Activated naive CD8-positive, alpha-beta T cell treated with anti-CD3 and anti-CD28 coated beads, Interleukin-2, amount 10 ng/mL, durations not matched to agents 7 days and 5 days (primary cell): ENCODE results near the gene TSHZ3. TPM values are rescaled to one million over a fixed set of nuclear protein-coding genes. Genes with fewer than 3 reads are reported as not detected.
A peak's percentile ranks its signal among the peaks of the same experiment; 100 is the strongest.

Source experiments
- ATAC-seq: fragments of 150-1000 bp; cut with Tn5 transposase; one replicate; pipeline ENCODE4 v1.10.0; 2021; ENCODE audit warnings: low read depth, moderate library complexity
- POLR2A ChIA-PET: fragments of 350-600 bp; sonication (Branson Sonifier 250); formaldehyde crosslinking; loops from one replicate; lab custom pipeline; 2021; ENCODE audit warnings: antibody characterized with exemption; lab: Charles Lee
- DNase-seq: peaks from one replicate; pipeline ENCODE4 v3.0.0; 2021
- H3K27ac Mint-ChIP-seq: one replicate; pipeline ENCODE4 v1.8.0; 2022; ENCODE audit warnings: mild to moderate bottlenecking, mixed read lengths
- H3K27me3 Mint-ChIP-seq: one replicate; pipeline ENCODE4 v1.8.0; 2022; ENCODE audit warnings: mild to moderate bottlenecking, moderate library complexity, mixed read lengths
- H3K36me3 Mint-ChIP-seq: one replicate; pipeline ENCODE4 v1.8.0; 2021; ENCODE audit warnings: mild to moderate bottlenecking, mixed read lengths
- H3K4me1 Mint-ChIP-seq: one replicate; pipeline ENCODE4 v1.8.0; 2021; ENCODE audit warnings: mixed read lengths
- H3K4me3 Mint-ChIP-seq: one replicate; pipeline ENCODE4 v1.8.0; 2022; ENCODE audit warnings: mild to moderate bottlenecking, moderate library complexity, mixed read lengths
- H3K9me3 Mint-ChIP-seq: one replicate; pipeline ENCODE4 v1.8.0; 2021; ENCODE audit warnings: mixed read lengths
- total RNA-seq, 2 experiments: library from RNA; stranded (reverse); gene quantifications; one replicate each; pipeline ENCODE4 v1.2.3, GENCODE V29; 2021

TSHZ3 gene
- total RNA-seq, 2 experiments from 2014 or later, result 0.45 to 1.00 TPM

GRCh38 chr19:31338069-31338776 lies 11.0 kb downstream of the TSHZ3 start:
- DNase-seq (no peak), ATAC-seq (peak; percentile 72)
- POLR2A ChIA-PET, result interaction anchor here (0.7 kb wide), 1 partner anchor 120 kb away, joined by 3 read pairs; no protein-coding TSS in a partner anchor
- Mint-ChIP-seq H3K27ac (no peak overlapping the region), H3K27me3 (peaks cover 57% of the 10 kb centered on the region), H3K36me3 (no peaks in the 10 kb centered on the region), H3K9me3 (no peaks in the 10 kb centered on the region), H3K4me3 (no peak overlapping the region), H3K4me1 (peaks cover 18% of the 10 kb centered on the region)

- H3K9me3 Mint-ChIP-seq, result no peaks in the 10 kb centered on the region
- DNase-seq (no peak), ATAC-seq (no peak)
- no peak overlapping the region for H3K27ac Mint-ChIP-seq
- H3K4me3 Mint-ChIP-seq, result no peak overlapping the region
- POLR2A ChIA-PET, result no interaction called here
- peaks cover 49% of the 10 kb centered on the region for H3K27me3 Mint-ChIP-seq
- H3K36me3 Mint-ChIP-seq, result no peaks in the 10 kb centered on the region
- peaks cover 18% of the 10 kb centered on the region for H3K4me1 Mint-ChIP-seq
Measured at GRCh38 chr19:31337008-31337914, 12.0 kb downstream of the TSHZ3 start.

- ATAC-seq, result no peak
- DNase-seq, result no peak
- H3K36me3 Mint-ChIP-seq, result no peaks in the 10 kb centered on the region
- no peak overlapping the region for H3K4me3 Mint-ChIP-seq
- POLR2A ChIA-PET, result no interaction called here
- peaks cover 43% of the 10 kb centered on the region for H3K27me3 Mint-ChIP-seq
- no peaks in the 10 kb centered on the region for H3K9me3 Mint-ChIP-seq
- H3K27ac Mint-ChIP-seq, result no peak overlapping the region
- H3K4me1 Mint-ChIP-seq, result peaks cover 13% of the 10 kb centered on the region
Measured at GRCh38 chr19:31335716-31336115, 13.5 kb downstream of the TSHZ3 start.

- H3K27me3 Mint-ChIP-seq, result peaks cover 42% of the 10 kb centered on the region
- ATAC-seq, result no peak
- H3K36me3 Mint-ChIP-seq, result no peaks in the 10 kb centered on the region
- DNase-seq, result no peak
- H3K4me3 Mint-ChIP-seq, result no peak overlapping the region
- H3K4me1 Mint-ChIP-seq, result peaks cover 7% of the 10 kb centered on the region
- H3K27ac Mint-ChIP-seq, result no peak overlapping the region
- POLR2A ChIA-PET, result no interaction called here
- H3K9me3 Mint-ChIP-seq, result no peaks in the 10 kb centered on the region
Measured at GRCh38 chr19:31334849-31335624, 14.2 kb downstream of the TSHZ3 start.

GRCh38 chr19:31334101-31334848 lies 15.0 kb downstream of the TSHZ3 start:
- no peak overlapping the region for H3K4me3 Mint-ChIP-seq
- H3K27ac Mint-ChIP-seq, result no peak overlapping the region
- POLR2A ChIA-PET, result no interaction called here
- H3K4me1 Mint-ChIP-seq, result peaks cover under 1% of the 10 kb centered on the region
- H3K36me3 Mint-ChIP-seq, result no peaks in the 10 kb centered on the region
- no peak for ATAC-seq
- H3K27me3 Mint-ChIP-seq, result peaks cover 34% of the 10 kb centered on the region
- H3K9me3 Mint-ChIP-seq, result no peaks in the 10 kb centered on the region
- DNase-seq, result no peak

GRCh38 chr19:31332096-31332495 lies 17.1 kb downstream of the TSHZ3 start:
- POLR2A ChIA-PET, result no interaction called here
- ATAC-seq, result no peak
- no peak overlapping the region for H3K27ac Mint-ChIP-seq
- H3K27me3 Mint-ChIP-seq, result peaks cover 17% of the 10 kb centered on the region
- no peaks in the 10 kb centered on the region for H3K9me3 Mint-ChIP-seq
- no peaks in the 10 kb centered on the region for H3K36me3 Mint-ChIP-seq
- H3K4me3 Mint-ChIP-seq, result no peak overlapping the region
- no peak for DNase-seq
- no peaks in the 10 kb centered on the region for H3K4me1 Mint-ChIP-seq

GRCh38 chr19:31331536-31331935 lies 17.7 kb downstream of the TSHZ3 start:
- POLR2A ChIA-PET, result no interaction called here
- Mint-ChIP-seq H3K4me3 (no peak overlapping the region), H3K9me3 (no peaks in the 10 kb centered on the region), H3K36me3 (no peaks in the 10 kb centered on the region), H3K27ac (no peak overlapping the region), H3K27me3 (peaks cover 12% of the 10 kb centered on the region), H3K4me1 (no peaks in the 10 kb centered on the region)
- no peak for ATAC-seq
- DNase-seq, result no peak

- no peak for ATAC-seq
- Mint-ChIP-seq H3K4me3 (no peak overlapping the region), H3K4me1 (no peaks in the 10 kb centered on the region), H3K36me3 (no peaks in the 10 kb centered on the region), H3K27me3 (peaks cover 6% of the 10 kb centered on the region), H3K27ac (no peak overlapping the region), H3K9me3 (no peaks in the 10 kb centered on the region)
- POLR2A ChIA-PET, result no interaction called here
- no peak for DNase-seq
Measured at GRCh38 chr19:31330761-31331160, 18.5 kb downstream of the TSHZ3 start.

- Mint-ChIP-seq H3K27ac (no peak overlapping the region), H3K27me3 (peaks cover 4% of the 10 kb centered on the region), H3K4me3 (no peak overlapping the region), H3K4me1 (no peaks in the 10 kb centered on the region), H3K9me3 (no peaks in the 10 kb centered on the region), H3K36me3 (no peaks in the 10 kb centered on the region)
- DNase-seq (no peak), ATAC-seq (no peak)
- POLR2A ChIA-PET, result no interaction called here
Measured at GRCh38 chr19:31330237-31330636, 19.0 kb downstream of the TSHZ3 start.

GRCh38 chr19:31329819-31330218 lies 19.4 kb downstream of the TSHZ3 start:
- Mint-ChIP-seq H3K27me3 (peaks cover 4% of the 10 kb centered on the region), H3K4me3 (no peak overlapping the region), H3K27ac (no peak overlapping the region), H3K4me1 (no peaks in the 10 kb centered on the region), H3K9me3 (no peaks in the 10 kb centered on the region), H3K36me3 (no peaks in the 10 kb centered on the region)
- ATAC-seq (no peak), DNase-seq (no peak)
- POLR2A ChIA-PET, result no interaction called here

- Mint-ChIP-seq H3K27me3 (peaks cover 4% of the 10 kb centered on the region), H3K27ac (no peak overlapping the region), H3K4me1 (no peaks in the 10 kb centered on the region), H3K36me3 (no peaks in the 10 kb centered on the region), H3K4me3 (no peak overlapping the region), H3K9me3 (no peaks in the 10 kb centered on the region)
- POLR2A ChIA-PET, result no interaction called here
- no peak for ATAC-seq
- DNase-seq, result no peak
Measured at GRCh38 chr19:31328238-31328637, 21.0 kb downstream of the TSHZ3 start.

GRCh38 chr19:31326329-31327028 lies 22.8 kb downstream of the TSHZ3 start:
- POLR2A ChIA-PET, result interaction anchor here (0.6 kb wide), 1 partner anchor 211 kb away, joined by 4 read pairs; no protein-coding TSS in a partner anchor
- no peak for ATAC-seq

More at GRCh38 chr19:31326329-31327028, 22.8 kb downstream of the TSHZ3 start:
- no peaks in the 10 kb centered on the region for H3K36me3 Mint-ChIP-seq
- H3K4me1 Mint-ChIP-seq, result no peaks in the 10 kb centered on the region
- DNase-seq, result no peak
- peaks cover 4% of the 10 kb centered on the region for H3K27me3 Mint-ChIP-seq
- H3K9me3 Mint-ChIP-seq, result no peaks in the 10 kb centered on the region
- H3K27ac Mint-ChIP-seq, result no peak overlapping the region
- H3K4me3 Mint-ChIP-seq, result no peak overlapping the region
